ENCODE results near the gene FFAR3. TPM values are rescaled to one million over a fixed set of nuclear protein-coding genes. Genes with fewer than 3 reads are reported as not detected.

Gene FFAR3
- total RNA-seq, 2 experiments from 2014 or later = 2.4 to 3.1 TPM

GRCh38 chr19:35379992-35380391 lies 21.7 kb downstream of the FFAR3 start:
- Mint-ChIP-seq H3K4me1 (peaks cover 3% of the 10 kb centered on the region), H3K9me3 (ENCODE audit: low read depth) (peaks cover 2% of the 10 kb centered on the region), H3K27ac (no peak overlapping the region), H3K36me3 (ENCODE audit: low read depth) (no peaks in the 10 kb centered on the region), H3K27me3 (peaks cover 15% of the 10 kb centered on the region), H3K4me3 (no peak overlapping the region)
- ChIA-PET POLR2A (no interaction called here), CTCF (interaction anchor here (2.0 kb wide), 1 partner anchor 130 kb away, joined by 6 read pairs; no protein-coding TSS in a partner anchor)
- DNase-seq (no peak), ATAC-seq (no peak)
- intact Hi-C loops (cut with DNase I, micrococcal nuclease) = no loop called here

GRCh38 chr19:35380450-35381124 lies 22.3 kb downstream of the FFAR3 start:
- Mint-ChIP-seq H3K9me3 (ENCODE audit: low read depth) (peaks cover 2% of the 10 kb centered on the region), H3K36me3 (ENCODE audit: low read depth) (no peaks in the 10 kb centered on the region), H3K27me3 (peaks cover 15% of the 10 kb centered on the region), H3K4me3 (no peak overlapping the region), H3K27ac (no peak overlapping the region), H3K4me1 (no peaks in the 10 kb centered on the region)
- POLR2A ChIA-PET = no interaction called here
- CTCF ChIA-PET = no interaction called here
- DNase-seq (no peak), ATAC-seq (no peak)
- intact Hi-C loops (cut with DNase I, micrococcal nuclease) = no loop called here

GRCh38 chr19:35381318-35381717 lies 23.1 kb downstream of the FFAR3 start:
- H3K4me1 Mint-ChIP-seq = no peaks in the 10 kb centered on the region
- POLR2A ChIA-PET = no interaction called here
- DNase-seq (no peak), ATAC-seq (no peak)
- H3K9me3 Mint-ChIP-seq (ENCODE audit: low read depth) = peaks cover 2% of the 10 kb centered on the region
- H3K27me3 Mint-ChIP-seq = peaks cover 15% of the 10 kb centered on the region
- CTCF ChIA-PET = no interaction called here
- peaks cover under 1% of the 10 kb centered on the region for H3K36me3 Mint-ChIP-seq (ENCODE audit: low read depth)
- H3K27ac Mint-ChIP-seq = no peak overlapping the region
- no peak overlapping the region for H3K4me3 Mint-ChIP-seq
- intact Hi-C loops (cut with DNase I, micrococcal nuclease) = no loop called here

- no peak overlapping the region for H3K4me3 Mint-ChIP-seq
- ChIA-PET CTCF (no interaction called here), POLR2A (no interaction called here)
- DNase-seq (no peak), ATAC-seq (no peak)
- no peaks in the 10 kb centered on the region for H3K4me1 Mint-ChIP-seq
- intact Hi-C loops (cut with DNase I, micrococcal nuclease) = no loop called here
- H3K27ac Mint-ChIP-seq = no peak overlapping the region
- peaks cover 17% of the 10 kb centered on the region for H3K27me3 Mint-ChIP-seq
- H3K9me3 Mint-ChIP-seq (ENCODE audit: low read depth) = peaks cover 7% of the 10 kb centered on the region
- H3K36me3 Mint-ChIP-seq (ENCODE audit: low read depth) = peaks cover 2% of the 10 kb centered on the region
Measured at GRCh38 chr19:35381926-35382325, 23.7 kb downstream of the FFAR3 start.

- CTCF ChIA-PET = interaction anchor here (0.7 to 1.2 kb wide), 2 partner anchors 17 to 85 kb away, joined by 3 read pairs; no protein-coding TSS in a partner anchor
- Mint-ChIP-seq H3K4me3 (no peak overlapping the region), H3K9me3 (ENCODE audit: low read depth) (peaks cover 8% of the 10 kb centered on the region), H3K27ac (no peak overlapping the region), H3K4me1 (no peaks in the 10 kb centered on the region), H3K36me3 (ENCODE audit: low read depth) (peaks cover 2% of the 10 kb centered on the region), H3K27me3 (peaks cover 13% of the 10 kb centered on the region)
- POLR2A ChIA-PET = no interaction called here
- ATAC-seq = no peak
- intact Hi-C loops (cut with DNase I, micrococcal nuclease) = no loop called here
- DNase-seq = no peak
Measured at GRCh38 chr19:35383536-35383935, 25.3 kb downstream of the FFAR3 start.

- intact Hi-C loops (cut with DNase I, micrococcal nuclease) = no loop called here
- POLR2A ChIA-PET = interaction anchor here (0.6 kb wide), 1 partner anchor 12 kb away, joined by 11 read pairs; no protein-coding TSS in a partner anchor
- no peak for ATAC-seq
- CTCF ChIA-PET = interaction anchor here (1.0 kb wide), 1 partner anchor 70 kb away, joined by 3 read pairs; no protein-coding TSS in a partner anchor
- H3K4me3 Mint-ChIP-seq = no peak overlapping the region
- H3K27me3 Mint-ChIP-seq = peaks cover 6% of the 10 kb centered on the region
- peaks cover 8% of the 10 kb centered on the region for H3K9me3 Mint-ChIP-seq (ENCODE audit: low read depth)
- H3K4me1 Mint-ChIP-seq = no peaks in the 10 kb centered on the region
- DNase-seq = no peak
- H3K36me3 Mint-ChIP-seq (ENCODE audit: low read depth) = peaks cover 2% of the 10 kb centered on the region
- H3K27ac Mint-ChIP-seq = no peak overlapping the region
Measured at GRCh38 chr19:35388277-35389054, 30.2 kb downstream of the FFAR3 start.

- H3K27me3 Mint-ChIP-seq = peaks cover 8% of the 10 kb centered on the region
- ATAC-seq = no peak
Measured at GRCh38 chr19:35389192-35389861, 31.1 kb downstream of the FFAR3 start.

GRCh38 chr19:35392742-35393715 lies 34.8 kb downstream of the FFAR3 start:
- no peaks in the 10 kb centered on the region for H3K9me3 Mint-ChIP-seq (ENCODE audit: low read depth)
- H3K4me3 Mint-ChIP-seq = no peak overlapping the region
- H3K4me1 Mint-ChIP-seq = no peaks in the 10 kb centered on the region
- DNase-seq (no peak), ATAC-seq (no peak)
- no peaks in the 10 kb centered on the region for H3K36me3 Mint-ChIP-seq (ENCODE audit: low read depth)
- CTCF ChIA-PET = no interaction called here
- intact Hi-C loops (cut with DNase I, micrococcal nuclease) = no loop called here
- peaks cover 4% of the 10 kb centered on the region for H3K27me3 Mint-ChIP-seq
- H3K27ac Mint-ChIP-seq = no peak overlapping the region
- POLR2A ChIA-PET = no interaction called here

More at GRCh38 chr19:35389192-35389861, 31.1 kb downstream of the FFAR3 start:
- H3K27ac Mint-ChIP-seq = no peak overlapping the region
- H3K4me3 Mint-ChIP-seq = no peak overlapping the region
- H3K36me3 Mint-ChIP-seq (ENCODE audit: low read depth) = peaks cover 2% of the 10 kb centered on the region
- intact Hi-C loops (cut with DNase I, micrococcal nuclease) = no loop called here
- ChIA-PET POLR2A (no interaction called here), CTCF (no interaction called here)
- H3K4me1 Mint-ChIP-seq = no peaks in the 10 kb centered on the region
- H3K9me3 Mint-ChIP-seq (ENCODE audit: low read depth) = peaks cover 8% of the 10 kb centered on the region
- no peak for DNase-seq

GRCh38 chr19:35395382-35396199 lies 37.3 kb downstream of the FFAR3 start:
- no peaks in the 10 kb centered on the region for H3K9me3 Mint-ChIP-seq (ENCODE audit: low read depth)
- no peaks in the 10 kb centered on the region for H3K36me3 Mint-ChIP-seq (ENCODE audit: low read depth)
- intact Hi-C loops (cut with DNase I, micrococcal nuclease) = no loop called here
- no peak for ATAC-seq
- ChIA-PET CTCF (no interaction called here), POLR2A (no interaction called here)
- H3K4me1 Mint-ChIP-seq = no peaks in the 10 kb centered on the region
- no peak overlapping the region for H3K4me3 Mint-ChIP-seq
- DNase-seq = no peak
- H3K27me3 Mint-ChIP-seq = peaks cover 4% of the 10 kb centered on the region
- no peak overlapping the region for H3K27ac Mint-ChIP-seq

GRCh38 chr19:35396240-35396885 lies 38.1 kb downstream of the FFAR3 start:
- no peak overlapping the region for H3K4me3 Mint-ChIP-seq
- intact Hi-C loops (cut with DNase I, micrococcal nuclease) = no loop called here
- DNase-seq (no peak), ATAC-seq (no peak)
- H3K27me3 Mint-ChIP-seq = peaks cover 2% of the 10 kb centered on the region
- H3K4me1 Mint-ChIP-seq = peaks cover under 1% of the 10 kb centered on the region
- no peaks in the 10 kb centered on the region for H3K36me3 Mint-ChIP-seq (ENCODE audit: low read depth)
- POLR2A ChIA-PET = no interaction called here
- H3K27ac Mint-ChIP-seq = no peak overlapping the region
- CTCF ChIA-PET = no interaction called here
- H3K9me3 Mint-ChIP-seq (ENCODE audit: low read depth) = no peaks in the 10 kb centered on the region

All from activated CD4-positive, alpha-beta T cell treated with anti-CD3 and anti-CD28 coated beads for 36 hours (primary cell).